HG02840 (cell line): ENCODE results near the gene LAMA1.

Source experiments
- ATAC-seq: cut with Tn5 transposase; IDR thresholded peaks from one replicate; pipeline ENCODE4 v1.9.1; 2021; ENCODE audit warnings: mild to moderate bottlenecking, moderate library complexity, moderate number of reproducible peaks; ENCODE audit not compliant: unreplicated experiment, low FRiP score

LAMA1 gene

GRCh38 chr18:6921571-6921970 lies 196.0 kb downstream of the LAMA1 start:
- ATAC-seq: no peak

DNA sequence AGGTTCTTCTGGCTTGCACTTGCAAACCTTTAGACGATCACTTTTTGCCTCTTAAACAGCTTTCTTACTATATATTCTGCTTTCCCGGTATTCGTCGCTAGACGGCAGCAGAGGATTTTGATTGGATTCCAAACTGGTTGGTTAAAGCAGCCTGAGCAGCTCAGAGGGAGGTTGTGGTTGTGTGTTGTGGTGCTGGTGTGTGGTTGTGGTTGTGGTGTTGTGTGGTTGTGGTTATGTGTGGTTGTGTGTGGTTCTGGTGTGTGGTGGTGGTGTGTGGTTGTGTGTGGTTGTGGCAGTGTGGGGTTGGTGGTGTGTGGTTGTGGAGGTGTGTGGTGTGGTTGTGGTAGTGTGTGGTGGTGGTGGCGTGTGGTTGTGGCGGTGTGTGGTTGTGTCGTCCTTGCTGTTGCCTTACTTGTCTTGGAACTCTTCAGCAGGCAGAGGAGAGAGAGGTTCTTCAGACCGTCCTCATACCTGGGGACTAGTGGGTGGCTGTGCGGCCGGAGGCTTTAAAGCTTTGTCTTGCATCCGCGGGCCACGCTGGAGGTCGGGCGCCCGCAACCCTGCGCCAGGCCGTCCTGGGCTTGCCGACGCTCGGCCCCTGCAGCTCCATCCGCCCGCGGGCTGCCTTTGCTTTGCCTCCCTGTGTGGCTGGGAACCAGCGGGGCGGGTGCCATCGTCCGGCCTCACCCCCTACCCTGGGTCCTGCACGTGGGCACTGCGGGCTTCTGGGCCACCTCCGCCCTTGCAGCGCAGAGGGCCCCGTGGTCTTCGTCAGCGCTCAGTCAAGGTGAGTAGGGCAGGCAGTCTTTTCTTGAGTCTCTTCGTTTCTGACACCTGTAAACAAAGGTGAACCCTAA lies 197.3 kb downstream of the LAMA1 start:
- ATAC-seq: no peak

DNA sequence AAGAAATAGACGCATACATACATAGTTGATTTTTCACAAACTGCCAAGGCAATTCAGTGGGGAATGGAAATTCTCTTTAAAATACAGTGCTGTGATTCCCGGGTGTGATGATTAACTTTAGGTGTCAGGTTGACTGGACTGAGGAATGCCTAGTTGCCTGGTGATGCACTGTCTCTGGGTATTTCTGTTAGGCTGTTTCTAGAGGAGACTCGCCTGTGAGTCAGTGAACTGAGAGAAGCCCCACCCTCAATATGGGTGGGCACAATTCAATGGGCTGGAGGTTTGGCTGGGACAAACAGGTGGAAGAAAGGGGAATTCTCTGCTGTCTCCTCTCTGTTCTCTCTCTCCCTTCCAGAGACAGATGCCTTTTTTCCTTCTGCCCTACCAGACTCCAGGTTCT lies 200.5 kb downstream of the LAMA1 start:
- ATAC-seq: no peak

DNA sequence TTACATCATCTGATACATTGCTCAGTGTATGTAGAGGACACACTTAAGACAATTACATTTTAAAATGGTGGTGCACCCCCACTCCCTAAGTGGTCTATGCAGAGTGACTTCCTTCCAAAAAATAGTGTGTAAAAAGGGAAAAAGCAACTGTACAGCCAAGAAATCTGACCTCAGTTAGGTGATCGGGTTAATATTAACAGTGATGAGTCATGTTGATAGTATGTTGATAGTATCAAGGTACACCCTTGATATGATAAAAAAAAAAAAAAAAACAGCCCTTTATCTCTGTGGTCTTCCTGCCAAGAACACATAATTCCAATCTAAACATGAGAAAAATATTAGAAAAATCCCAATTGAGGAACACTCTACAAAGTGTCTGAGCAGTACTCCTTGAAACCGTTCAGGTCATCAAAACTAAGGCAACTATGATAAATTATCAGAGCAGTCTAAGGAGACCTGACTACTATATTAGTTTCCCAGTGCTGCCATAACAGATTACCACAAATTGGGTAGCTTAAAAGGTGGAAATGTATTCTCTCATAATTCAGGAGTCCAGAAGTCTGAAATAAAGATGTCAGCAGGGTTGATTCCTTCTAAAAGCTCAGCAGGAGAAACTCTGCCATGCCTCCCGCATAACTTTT lies 216.2 kb downstream of the LAMA1 start:
- no peak for ATAC-seq

- no peak for ATAC-seq
These were observed 225.8 kb downstream of the LAMA1 start for GRCh38 chr18:6891788-6892187.
